A549 (cell line): Measurements from ENCODE around the gene CRYBB1.

ENCODE experiments used
- BCL3 ChIP-seq: fragments of >200 bp; sonication (Bioruptor Twin); formaldehyde crosslinking; IDR thresholded peaks from 3 replicates; pipeline ENCODE4 v1.6.1; 2016
- CEBPB ChIP-seq, 2 experiments: fragments of >200 bp in 1 of 2; sonication (Bioruptor Twin) in 1 of 2; formaldehyde crosslinking in 1 of 2; IDR thresholded peaks; 2 replicates each; pipeline ENCODE4 v1.6.1; 2012 to 2016
- CTCF ChIP-seq: fragments of >200 bp; sonication (Bioruptor Twin); formaldehyde crosslinking; IDR thresholded peaks from 3 replicates; pipeline ENCODE4 v1.5.1; 2016
- ELK1 ChIP-seq: fragments of 150-350 bp; IDR thresholded peaks from 2 replicates; pipeline ENCODE4 v1.6.1; 2014; ENCODE audit warnings: low read depth, mild to moderate bottlenecking, low read length
- KDM1A ChIP-seq: fragments of 200-600 bp; sonication (generic); IDR thresholded peaks from 2 replicates; pipeline ENCODE4 v1.6.1; 2016; ENCODE audit warnings: low read depth, mild to moderate bottlenecking
- MAFK ChIP-seq: fragments of 450-650 bp; IDR thresholded peaks from 2 replicates; pipeline ENCODE4 v1.6.1; 2014; ENCODE audit not compliant: partially characterized antibody
- MAZ ChIP-seq: fragments of 150-350 bp; IDR thresholded peaks from 2 replicates; pipeline ENCODE4 v1.6.1; 2014; ENCODE audit warnings: antibody characterized with exemption, low read depth, low read length, borderline replicate concordance
- NR3C1 ChIP-seq: fragments of >200 bp; sonication (Bioruptor Twin); formaldehyde crosslinking; IDR thresholded peaks from 3 replicates; pipeline ENCODE4 v1.6.1; 2017
- PHF8 ChIP-seq: fragments of 200-600 bp; sonication (generic); IDR thresholded peaks from 2 replicates; pipeline ENCODE4 v1.6.1; 2016; ENCODE audit warnings: low read depth, mild to moderate bottlenecking, antibody characterized with exemption, moderate library complexity, borderline replicate concordance
- POLR2A ChIP-seq: IDR thresholded peaks from 2 replicates; pipeline ENCODE4 v1.6.1; 2012; ENCODE audit warnings: mild to moderate bottlenecking, low read length
- RAD21 ChIP-seq, 2 experiments: fragments of >200 bp in 1 of 2; sonication (Bioruptor Twin) in 1 of 2; formaldehyde crosslinking in 1 of 2; IDR thresholded peaks in 1 of 2; conservative IDR thresholded peaks in 1 of 2; 2 replicates in 1 of 2; 3 replicates in 1 of 2; pipeline ENCODE4 v1.6.1; 2012 to 2018; ENCODE audit warnings: inconsistent platforms in 1 of 2
- RCOR1 ChIP-seq: fragments of 150-350 bp; IDR thresholded peaks from 2 replicates; pipeline ENCODE4 v1.6.1; 2014; ENCODE audit warnings: antibody characterized with exemption, low read length, low read depth
- REST ChIP-seq: fragments of 200-600 bp; sonication (generic); IDR thresholded peaks from 2 replicates; pipeline ENCODE4 v1.6.1; 2016; ENCODE audit warnings: antibody characterized with exemption, mild to moderate bottlenecking, moderate library complexity
- RFX5 ChIP-seq: fragments of 450-650 bp; IDR thresholded peaks from 2 replicates; pipeline ENCODE4 v1.7.1; 2014; ENCODE audit warnings: antibody characterized with exemption, mild to moderate bottlenecking, moderate library complexity

GRCh38 chr22:26660961-26661578 is 43.2 kb upstream of the CRYBB1 start:
- TF ChIP-seq CTCF (no peak), RAD21 (conservative IDR thresholded peaks at IDR 0.05 in 1 of 2, IDR thresholded peaks at IDR 0.05 in 1 of 2) (no peak), POLR2A (no peak), RCOR1 (no peak), CEBPB (IDR thresholded peaks at IDR 0.05) (no peak), NR3C1 (no peak), KDM1A (no peak), PHF8 (no peak), ELK1 (no peak), BCL3 (no peak), REST (no peak), MAFK (no peak), RFX5 (no peak), MAZ (no peak)
